Measurements from ENCODE around the gene TMEM89. TPM values are rescaled to one million over a fixed set of nuclear protein-coding genes. Genes with fewer than 3 reads are reported as not detected.

The TMEM89 gene
- total RNA-seq, 1 experiment from 2014 or later = 0.74 TPM

- Histone ChIP-seq H4K91ac (ENCODE audit: insufficient read length, low read depth, low read length) (no peak overlapping the region), H2AFZ (ENCODE audit: low read length) (no peak overlapping the region), H3K14ac (ENCODE audit: insufficient read depth, low read length) (no peak overlapping the region), H2BK120ac (ENCODE audit: low read depth, low read length, poor library complexity, severe bottlenecking) (no peak overlapping the region), H4K8ac (replicated peaks; ENCODE audit: insufficient read length, low read depth, low read length) (no peak overlapping the region), H2BK12ac (ENCODE audit: insufficient read length, low read depth, low read length) (no peak overlapping the region), H3T11ph (ENCODE audit: low read length) (no peak overlapping the region), H3K18ac (ENCODE audit: insufficient read length, low read depth, low read length) (no peak overlapping the region), H4K5ac (ENCODE audit: insufficient read length, low read depth, low read length) (no peak overlapping the region), H3K4me1 (ENCODE audit: insufficient read depth, low read length) (no peaks in the 10 kb centered on the region; the same call in 1 of the 2 replicates), H3K9me3 (ENCODE audit: control insufficient read depth, low read depth, low read length) (no peaks in the 10 kb centered on the region), H2BK5ac (ENCODE audit: insufficient read length, low read length) (no peak overlapping the region), H3K56ac (ENCODE audit: insufficient read length, low read depth, low read length) (no peak overlapping the region), H3K27ac (ENCODE audit: insufficient read length, low read depth, low read length) (no peak overlapping the region), H2BK15ac (ENCODE audit: low read depth, low read length) (no peak overlapping the region), H4K20me1 (ENCODE audit: control insufficient read depth, insufficient read depth, insufficient read length) (no peaks in the 10 kb centered on the region), H2AK5ac (ENCODE audit: insufficient read length, low read length) (no peak overlapping the region), H3K4ac (ENCODE audit: low read depth, low read length) (no peak overlapping the region), H3K23ac (ENCODE audit: insufficient read length, low read depth, low read length) (no peak overlapping the region), H3K23me2 (ENCODE audit: insufficient read length, low read depth, low read length, poor library complexity, severe bottlenecking) (no peaks in the 10 kb centered on the region), H3K27me3 (ENCODE audit: insufficient read depth, low read length) (no peaks in the 10 kb centered on the region), H3K79me2 (ENCODE audit: insufficient read depth, low read length) (no peaks in the 10 kb centered on the region), H2BK20ac (ENCODE audit: low read depth, low read length, poor library complexity, severe bottlenecking) (no peak overlapping the region), H3K9ac (ENCODE audit: extremely low read depth, insufficient read length, low read length) (no peak overlapping the region), H3K79me1 (ENCODE audit: insufficient read depth, low read depth, low read length, poor library complexity, severe bottlenecking) (no peaks in the 10 kb centered on the region), H3K4me2 (ENCODE audit: insufficient read depth, insufficient read length, low read length) (no peak overlapping the region)
- DNase-seq = no peak
- 0 out of 5 replicates have a peak overlapping the region, but pooled peaks of 1 of the 2 experiments have one; percentile 20 for H3K4me3 Mint-ChIP-seq
- H3K27ac Mint-ChIP-seq = no peak overlapping the region
- H3K9me3 Mint-ChIP-seq = peaks cover 17 to 19% of the 10 kb centered on the region in 2 experiments
- peaks cover 20 to 52% (median 41%) of the 10 kb centered on the region in 3 experiments; a peak in 6 of 7 replicates for H3K36me3 Mint-ChIP-seq (ENCODE audit: insufficient read depth in 1 of 3, low read depth in 3 of 3)
- no peaks in the 10 kb centered on the region for H3K27me3 Mint-ChIP-seq (ENCODE audit: low read depth)
- WGBS (ENCODE audit: extremely low coverage, insufficient read length, low lambda C conversion rate) = no CpG with 5 or more reads among the region's 7 CpGs
- TF ChIP-seq CTCF (conservative IDR thresholded peaks at IDR 0.05) = no peak
- peaks cover 5 to 8% of the 10 kb centered on the region in 2 experiments for H3K4me1 Mint-ChIP-seq
Measured at GRCh38 chr3:48619541-48620524, 1.7 kb downstream of the TMEM89 start.

All from H9 (cell line).